GM23338 (cell line): ENCODE measurements around the gene MLXIPL.

Experiments
- CREB1 ChIP-seq: fragments of 250-450 bp; sonication (Bioruptor Pico); IDR thresholded peaks from 2 replicates; pipeline ENCODE4 v1.5.0; 2020; ENCODE audit warnings: low read depth, mild to moderate bottlenecking, moderate library complexity
- EZH2 ChIP-seq: fragments of 200-600 bp; sonication (generic); IDR thresholded peaks from one replicate; pipeline ENCODE4 v1.8.0; 2017; ENCODE audit warnings: antibody characterized with exemption, mild to moderate bottlenecking, low read depth; ENCODE audit not compliant: unreplicated experiment
- EZH2phosphoT487 ChIP-seq: fragments of 200-600 bp; sonication (generic); IDR thresholded peaks from one replicate; pipeline ENCODE4 v1.8.1; 2018; ENCODE audit warnings: antibody characterized with exemption; ENCODE audit not compliant: unreplicated experiment
- POLR2AphosphoS5 ChIP-seq: IDR thresholded peaks from 2 replicates; pipeline ENCODE4 v1.6.1; 2016; ENCODE audit warnings: antibody characterized with exemption, low read depth
- STAT1 ChIP-seq: IDR thresholded peaks from one replicate; pipeline ENCODE4 v1.6.1; 2016; ENCODE audit warnings: antibody characterized with exemption; ENCODE audit not compliant: unreplicated experiment
- TF ChIP-seq, protein P1 (sequence below), 2 experiments: fragments of 200-600 bp in 1 of 2; sonication (generic) in 1 of 2; conservative IDR thresholded peaks; 2 replicates each; pipeline versions ENCODE4 v1.5.1 to v1.6.1; 2016 to 2017; ENCODE audit warnings: antibody characterized with exemption in 2 of 2, low read depth in 2 of 2, mild to moderate bottlenecking in 2 of 2, moderate library complexity in 1 of 2
- TF ChIP-seq, protein P2 (sequence below): IDR thresholded peaks from one replicate; pipeline ENCODE4 v1.6.1; 2018; ENCODE audit warnings: antibody characterized with exemption; ENCODE audit not compliant: unreplicated experiment
- TF ChIP-seq, protein P3 (sequence below): IDR thresholded peaks from 2 replicates; pipeline ENCODE4 v1.6.1; 2016; ENCODE audit warnings: antibody characterized with exemption

DNA sequence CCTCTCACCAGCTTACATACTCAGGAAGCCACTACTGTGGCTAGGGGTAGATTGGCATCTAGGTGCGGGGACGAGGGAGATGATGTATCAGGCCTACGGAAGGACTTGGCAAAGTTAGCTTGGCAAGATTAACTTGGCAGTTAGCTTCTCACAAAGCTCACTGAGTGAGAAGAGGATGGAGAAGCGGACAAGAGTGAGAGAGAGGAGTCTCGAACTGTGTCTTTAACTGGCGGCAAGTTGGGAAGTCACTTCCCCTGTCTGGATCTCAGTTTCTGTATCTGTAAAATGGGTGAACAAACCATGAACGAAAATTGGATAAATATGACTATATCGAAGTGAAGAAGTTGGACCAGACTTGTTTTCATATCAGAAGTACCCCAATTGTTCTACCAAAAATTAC, 9.5 kb upstream of the MLXIPL start:
- no peak for TF ChIP-seq POLR2AphosphoS5
- TF ChIP-seq, protein P1, sequence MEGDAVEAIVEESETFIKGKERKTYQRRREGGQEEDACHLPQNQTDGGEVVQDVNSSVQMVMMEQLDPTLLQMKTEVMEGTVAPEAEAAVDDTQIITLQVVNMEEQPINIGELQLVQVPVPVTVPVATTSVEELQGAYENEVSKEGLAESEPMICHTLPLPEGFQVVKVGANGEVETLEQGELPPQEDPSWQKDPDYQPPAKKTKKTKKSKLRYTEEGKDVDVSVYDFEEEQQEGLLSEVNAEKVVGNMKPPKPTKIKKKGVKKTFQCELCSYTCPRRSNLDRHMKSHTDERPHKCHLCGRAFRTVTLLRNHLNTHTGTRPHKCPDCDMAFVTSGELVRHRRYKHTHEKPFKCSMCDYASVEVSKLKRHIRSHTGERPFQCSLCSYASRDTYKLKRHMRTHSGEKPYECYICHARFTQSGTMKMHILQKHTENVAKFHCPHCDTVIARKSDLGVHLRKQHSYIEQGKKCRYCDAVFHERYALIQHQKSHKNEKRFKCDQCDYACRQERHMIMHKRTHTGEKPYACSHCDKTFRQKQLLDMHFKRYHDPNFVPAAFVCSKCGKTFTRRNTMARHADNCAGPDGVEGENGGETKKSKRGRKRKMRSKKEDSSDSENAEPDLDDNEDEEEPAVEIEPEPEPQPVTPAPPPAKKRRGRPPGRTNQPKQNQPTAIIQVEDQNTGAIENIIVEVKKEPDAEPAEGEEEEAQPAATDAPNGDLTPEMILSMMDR (conservative IDR thresholded peaks at IDR 0.05; ENCODE audit: low read depth in 2 of 2), result no peak
- TF ChIP-seq, protein P2, sequence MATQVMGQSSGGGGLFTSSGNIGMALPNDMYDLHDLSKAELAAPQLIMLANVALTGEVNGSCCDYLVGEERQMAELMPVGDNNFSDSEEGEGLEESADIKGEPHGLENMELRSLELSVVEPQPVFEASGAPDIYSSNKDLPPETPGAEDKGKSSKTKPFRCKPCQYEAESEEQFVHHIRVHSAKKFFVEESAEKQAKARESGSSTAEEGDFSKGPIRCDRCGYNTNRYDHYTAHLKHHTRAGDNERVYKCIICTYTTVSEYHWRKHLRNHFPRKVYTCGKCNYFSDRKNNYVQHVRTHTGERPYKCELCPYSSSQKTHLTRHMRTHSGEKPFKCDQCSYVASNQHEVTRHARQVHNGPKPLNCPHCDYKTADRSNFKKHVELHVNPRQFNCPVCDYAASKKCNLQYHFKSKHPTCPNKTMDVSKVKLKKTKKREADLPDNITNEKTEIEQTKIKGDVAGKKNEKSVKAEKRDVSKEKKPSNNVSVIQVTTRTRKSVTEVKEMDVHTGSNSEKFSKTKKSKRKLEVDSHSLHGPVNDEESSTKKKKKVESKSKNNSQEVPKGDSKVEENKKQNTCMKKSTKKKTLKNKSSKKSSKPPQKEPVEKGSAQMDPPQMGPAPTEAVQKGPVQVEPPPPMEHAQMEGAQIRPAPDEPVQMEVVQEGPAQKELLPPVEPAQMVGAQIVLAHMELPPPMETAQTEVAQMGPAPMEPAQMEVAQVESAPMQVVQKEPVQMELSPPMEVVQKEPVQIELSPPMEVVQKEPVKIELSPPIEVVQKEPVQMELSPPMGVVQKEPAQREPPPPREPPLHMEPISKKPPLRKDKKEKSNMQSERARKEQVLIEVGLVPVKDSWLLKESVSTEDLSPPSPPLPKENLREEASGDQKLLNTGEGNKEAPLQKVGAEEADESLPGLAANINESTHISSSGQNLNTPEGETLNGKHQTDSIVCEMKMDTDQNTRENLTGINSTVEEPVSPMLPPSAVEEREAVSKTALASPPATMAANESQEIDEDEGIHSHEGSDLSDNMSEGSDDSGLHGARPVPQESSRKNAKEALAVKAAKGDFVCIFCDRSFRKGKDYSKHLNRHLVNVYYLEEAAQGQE, result no peak
- TF ChIP-seq, protein P3, sequence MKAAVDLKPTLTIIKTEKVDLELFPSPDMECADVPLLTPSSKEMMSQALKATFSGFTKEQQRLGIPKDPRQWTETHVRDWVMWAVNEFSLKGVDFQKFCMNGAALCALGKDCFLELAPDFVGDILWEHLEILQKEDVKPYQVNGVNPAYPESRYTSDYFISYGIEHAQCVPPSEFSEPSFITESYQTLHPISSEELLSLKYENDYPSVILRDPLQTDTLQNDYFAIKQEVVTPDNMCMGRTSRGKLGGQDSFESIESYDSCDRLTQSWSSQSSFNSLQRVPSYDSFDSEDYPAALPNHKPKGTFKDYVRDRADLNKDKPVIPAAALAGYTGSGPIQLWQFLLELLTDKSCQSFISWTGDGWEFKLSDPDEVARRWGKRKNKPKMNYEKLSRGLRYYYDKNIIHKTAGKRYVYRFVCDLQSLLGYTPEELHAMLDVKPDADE, result no peak
- TF ChIP-seq EZH2, result no peak
- TF ChIP-seq CREB1 (CRISPR knock-in tag), result no peak
- no peak for TF ChIP-seq EZH2phosphoT487
- no peak for TF ChIP-seq STAT1
